Eye (tissue), 1 donor: Measurements from ENCODE around the gene AQP7.
"Not testable (repeated sequence)": the region's sequence is repeated elsewhere in the genome, so short reads cannot be mapped to it uniquely, and the experiment has no call there.

Experiments used
- DNase-seq: peaks from one replicate; pipeline ENCODE4 v3.0.0-alpha.2; 2015

AQP7 gene

DNA sequence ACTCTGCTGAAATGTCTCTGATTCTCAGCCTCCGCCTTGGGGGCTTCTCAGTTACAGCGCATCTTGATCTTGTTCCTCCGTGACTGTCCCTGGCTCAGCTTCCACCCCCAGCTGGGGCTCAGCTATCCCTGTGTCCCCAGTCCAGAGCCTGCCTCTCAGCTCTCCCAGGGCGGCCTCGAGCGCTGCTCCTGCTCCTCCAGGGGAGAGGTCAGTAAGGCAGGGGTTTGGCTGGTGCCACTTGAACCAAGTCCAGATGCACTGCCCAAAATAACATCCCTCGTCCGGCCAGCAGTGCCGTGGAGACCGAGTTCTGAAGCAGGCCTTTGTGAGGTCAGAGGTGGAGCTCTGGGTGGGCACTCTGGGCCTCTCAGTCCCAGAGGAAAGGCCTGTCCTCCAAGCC is at the start of gene AQP7:
Gene AQP7, minus strand, starts transcription at position 198 of the 400 bp plus-strand sequence. CDS start 1,306 bp downstream, outside the sequence.
- not testable (repeated sequence) for DNase-seq

DNA sequence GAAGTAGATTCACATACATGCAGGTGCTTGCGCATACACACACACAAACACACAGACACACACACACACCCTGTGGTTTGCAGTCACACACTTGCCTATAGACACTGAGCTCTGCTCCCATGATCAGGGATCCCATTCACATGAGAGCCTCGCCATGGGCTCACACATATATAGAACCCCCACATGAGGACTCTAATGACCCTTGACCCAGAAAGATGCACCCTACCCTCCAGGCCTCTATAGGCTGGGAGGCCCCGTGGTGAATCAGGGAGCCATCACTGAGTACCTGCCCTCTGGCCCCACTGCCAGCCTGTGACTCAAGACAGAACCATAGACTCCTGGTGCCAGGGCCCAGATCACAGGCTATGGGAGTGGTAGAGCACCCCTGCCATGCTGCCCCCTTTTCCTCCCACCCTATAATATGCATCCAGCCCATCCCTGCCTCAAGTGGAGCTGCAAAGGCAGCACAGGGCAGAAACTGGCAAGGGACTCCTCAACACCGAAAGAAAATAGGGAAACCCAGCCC is 48.3 kb upstream of the AQP7 start:
- no peak for DNase-seq

DNA sequence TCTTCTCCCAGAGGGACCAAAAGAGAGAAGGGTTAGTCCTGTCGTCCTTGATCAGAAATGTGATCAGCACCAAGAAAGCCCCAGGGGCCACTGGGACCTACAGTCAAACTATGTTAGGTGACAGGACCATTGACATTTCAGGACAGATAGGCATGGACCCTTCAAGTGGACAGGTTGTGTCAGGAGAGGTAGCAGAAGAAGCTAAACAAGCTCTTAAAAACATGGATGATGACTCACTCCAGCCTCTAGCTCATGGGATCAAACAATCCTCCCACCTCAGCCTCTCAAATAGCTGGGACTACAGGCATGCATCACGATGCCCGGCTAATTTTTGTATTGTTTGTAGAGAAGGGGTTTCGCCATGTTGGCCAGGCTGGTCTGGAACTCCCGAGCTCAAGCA is 47.3 kb upstream of the AQP7 start:
- no peak for DNase-seq

DNA sequence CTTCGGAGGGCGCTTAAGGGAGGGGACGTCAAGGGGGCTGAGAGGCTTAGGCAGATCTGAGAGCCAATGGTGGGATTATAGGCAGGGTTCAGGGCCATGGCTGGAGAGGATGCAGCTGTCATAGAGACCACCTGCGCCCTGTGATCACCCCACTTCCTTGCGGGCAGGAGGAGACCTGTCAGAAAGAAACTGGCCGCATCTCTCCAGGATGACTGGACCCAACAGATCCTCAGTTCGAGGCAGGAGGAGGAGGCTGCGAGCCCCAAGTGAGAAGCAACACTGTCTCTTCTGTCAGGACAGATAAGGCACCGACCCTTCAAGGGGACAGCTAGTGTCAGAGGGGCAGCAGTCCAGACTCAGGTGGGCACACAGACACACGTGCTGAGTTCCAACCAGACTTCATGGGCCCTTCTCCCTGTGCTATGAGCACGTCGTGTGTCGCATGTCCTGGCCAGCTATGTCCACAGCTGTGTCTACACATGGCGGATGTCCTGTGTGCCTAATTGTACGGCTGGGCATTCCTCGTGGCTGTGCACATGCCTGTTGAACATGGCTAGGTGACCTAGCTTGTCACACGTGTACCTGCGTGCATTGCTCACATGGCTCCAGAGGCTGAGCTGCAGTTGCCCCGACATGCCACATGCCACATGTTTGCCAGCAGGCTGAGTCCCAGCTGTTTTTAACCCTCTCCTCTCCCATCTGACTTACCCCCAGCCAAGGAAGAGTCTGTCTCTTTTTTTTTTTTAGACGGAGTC is 45.6 kb upstream of the AQP7 start:
- no peak for DNase-seq

DNA sequence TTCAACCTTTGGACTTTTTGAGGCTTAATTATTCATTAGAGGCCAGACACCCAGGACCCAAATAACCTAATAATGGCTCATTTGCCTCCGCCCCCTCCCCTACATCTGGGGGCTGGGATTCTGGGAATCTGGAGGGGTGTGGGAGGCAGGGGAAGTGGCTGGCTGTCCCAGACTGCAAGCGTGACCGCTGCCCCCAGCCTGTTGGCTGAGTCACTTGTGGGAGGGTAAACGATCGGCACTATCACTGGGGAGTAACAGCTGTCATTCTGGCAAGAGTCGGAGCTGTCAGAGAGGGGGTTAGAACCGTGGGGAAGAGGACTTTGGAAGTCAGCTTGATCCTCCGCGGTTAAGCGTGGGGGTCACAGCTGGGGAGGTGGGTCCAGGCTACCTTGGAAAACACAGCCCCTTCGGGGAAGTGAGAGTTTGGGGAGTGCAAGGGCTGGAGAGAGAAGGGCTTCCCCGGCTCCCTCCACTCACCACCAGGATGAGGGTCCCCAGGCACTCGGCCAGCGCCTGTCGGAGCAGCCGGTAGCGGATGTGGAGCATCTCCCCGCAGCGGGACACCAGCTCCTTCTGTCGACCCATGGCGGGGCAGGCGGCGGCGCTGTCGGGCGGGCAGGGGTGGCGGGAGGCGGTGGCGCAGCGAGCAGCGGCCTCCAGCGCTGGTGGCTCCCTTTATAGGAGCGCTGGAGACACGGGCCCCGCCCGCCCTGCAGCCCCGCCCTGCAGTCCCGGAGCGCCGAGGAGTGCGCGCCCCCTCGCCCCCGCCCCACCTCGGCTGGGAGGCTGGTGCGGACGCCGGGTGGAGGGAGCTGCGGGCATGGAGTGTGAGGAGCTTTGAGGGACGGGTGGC is 44.8 kb upstream of the AQP7 start, which contains the start of gene AQP3:
Gene AQP3, minus strand, starts transcription at position 648 of the 853 bp plus-strand sequence. Its CDS starts 63 bp downstream, at position 585.
- DNase-seq, result peak; percentile 84

DNA sequence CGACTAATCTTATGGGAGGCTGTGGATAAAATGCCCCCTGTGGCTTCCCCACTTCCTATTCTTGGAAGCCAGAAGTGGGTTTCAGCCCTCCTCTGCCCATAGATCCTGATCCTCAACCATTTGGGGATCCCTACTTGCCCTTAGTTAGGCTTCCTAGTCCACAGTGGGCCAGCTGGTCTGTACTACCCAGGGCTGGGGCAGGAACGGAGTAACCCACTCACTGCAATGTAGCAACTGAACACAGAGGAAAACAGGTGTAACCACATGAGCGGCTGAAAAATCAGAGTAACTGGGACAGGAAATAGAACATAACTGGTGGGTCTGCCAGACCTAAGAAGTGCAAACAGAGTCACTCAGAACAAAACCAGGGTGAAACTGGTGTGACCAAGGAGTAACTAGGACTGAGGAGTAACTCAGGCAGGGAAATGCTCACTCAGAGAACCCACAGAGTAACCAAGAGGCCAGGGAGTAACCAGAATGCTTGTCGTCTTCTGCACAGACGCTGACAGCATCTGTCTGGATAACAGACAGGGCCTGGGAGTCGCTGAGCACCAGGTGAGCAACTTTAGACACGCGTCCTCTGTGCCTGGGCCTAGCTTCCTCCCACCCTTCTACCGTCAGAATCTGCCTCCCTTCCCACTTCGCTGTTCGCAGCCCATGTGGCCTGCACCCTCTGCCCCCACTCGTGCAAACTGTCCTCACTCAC is 44.0 kb upstream of the AQP7 start:
- peak; percentile 21 for DNase-seq

DNA sequence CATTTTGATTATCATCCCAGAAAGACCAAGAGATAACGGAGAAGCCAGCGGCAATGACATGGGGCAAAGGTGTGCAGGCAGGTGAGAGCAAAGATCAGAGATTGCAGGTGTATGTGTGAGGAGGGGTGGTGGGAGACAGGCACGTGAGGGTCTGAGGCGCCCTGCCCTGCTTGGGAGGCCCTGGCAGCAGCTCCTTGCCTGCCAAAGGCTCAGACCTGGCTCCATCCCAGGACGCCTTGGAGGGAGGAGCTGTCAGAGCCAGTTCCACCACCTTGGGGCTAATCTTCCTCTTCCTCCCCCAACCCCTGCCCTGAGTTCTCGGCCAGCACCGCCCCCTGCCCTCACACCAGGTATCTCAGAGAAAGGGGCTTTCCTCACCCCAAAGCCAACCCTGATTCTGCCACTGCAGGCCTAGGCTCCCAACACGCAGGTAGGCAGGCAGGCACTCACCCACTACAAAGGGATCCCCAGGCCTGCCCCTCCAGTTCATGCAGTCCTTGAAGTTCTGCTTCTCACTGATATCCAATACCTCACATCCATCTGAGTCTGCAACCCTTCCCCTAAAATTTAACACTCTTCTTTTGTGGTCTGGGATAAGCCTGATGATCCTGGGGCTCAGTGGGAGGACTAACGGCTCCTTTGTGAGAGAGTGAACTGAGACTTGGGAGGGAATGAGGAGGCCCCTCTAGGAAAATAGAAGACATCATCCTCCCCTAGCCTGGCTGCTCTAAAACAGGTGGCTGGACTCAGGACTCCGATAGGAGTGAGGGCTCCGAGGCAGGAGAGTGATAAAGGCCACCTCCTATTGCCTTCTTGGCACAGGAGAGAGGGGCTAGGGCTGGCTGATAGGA is 43.2 kb upstream of the AQP7 start:
- peak; percentile 45 for DNase-seq

DNA sequence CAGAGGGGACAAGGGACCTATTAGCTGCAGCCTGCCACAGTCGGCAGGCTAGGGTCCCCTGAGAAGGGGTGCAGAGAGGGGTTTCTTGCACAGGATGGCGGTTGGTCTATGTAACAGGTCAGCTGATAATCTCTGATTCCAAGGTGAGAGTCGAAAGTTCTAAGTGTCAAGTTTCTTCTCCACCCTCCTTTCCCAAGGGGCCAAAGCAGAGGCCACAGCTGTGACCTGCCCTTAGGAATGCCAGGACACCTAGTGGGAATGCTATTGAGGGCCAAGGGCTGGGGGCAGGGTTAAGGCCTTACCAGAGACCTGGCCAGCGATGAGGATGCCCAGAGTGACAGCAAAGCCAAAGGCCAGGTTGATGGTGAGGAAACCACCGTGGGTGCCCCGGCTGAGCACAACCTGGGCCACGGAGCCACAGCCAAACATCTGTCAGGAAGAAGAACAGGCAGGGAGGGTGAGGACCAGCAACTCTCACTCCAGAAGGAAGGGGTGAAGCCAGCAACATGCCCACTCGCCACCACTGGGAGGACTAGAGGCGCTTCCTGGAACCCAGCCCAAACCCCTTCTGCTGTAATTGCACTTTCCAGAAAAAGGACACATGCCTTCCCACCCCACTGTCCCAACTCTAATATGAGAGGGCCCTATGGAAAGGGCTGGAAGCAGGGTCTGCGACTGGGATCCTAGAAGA is 41.2 kb upstream of the AQP7 start:
- DNase-seq, result no peak

DNA sequence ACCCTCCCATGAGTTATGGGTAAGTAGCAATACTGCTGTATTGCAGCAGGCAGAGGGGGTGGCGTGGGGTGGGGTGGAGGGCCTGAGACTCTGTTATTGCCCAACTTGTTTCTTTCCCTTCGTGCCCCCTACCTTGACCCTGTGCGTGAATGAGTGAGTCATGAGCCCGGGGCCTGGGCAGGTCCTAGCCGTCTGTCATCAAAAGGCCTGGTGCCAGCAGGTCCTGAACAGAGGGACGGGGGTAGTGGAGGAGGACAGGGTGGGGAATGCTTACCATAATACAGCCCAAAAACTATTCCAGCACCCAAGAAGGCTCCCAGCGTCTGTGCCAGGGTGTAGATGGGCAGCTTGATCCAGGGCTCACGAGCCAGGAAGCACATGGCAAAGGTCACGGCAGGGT is 40.7 kb upstream of the AQP7 start:
- DNase-seq, result no peak

DNA sequence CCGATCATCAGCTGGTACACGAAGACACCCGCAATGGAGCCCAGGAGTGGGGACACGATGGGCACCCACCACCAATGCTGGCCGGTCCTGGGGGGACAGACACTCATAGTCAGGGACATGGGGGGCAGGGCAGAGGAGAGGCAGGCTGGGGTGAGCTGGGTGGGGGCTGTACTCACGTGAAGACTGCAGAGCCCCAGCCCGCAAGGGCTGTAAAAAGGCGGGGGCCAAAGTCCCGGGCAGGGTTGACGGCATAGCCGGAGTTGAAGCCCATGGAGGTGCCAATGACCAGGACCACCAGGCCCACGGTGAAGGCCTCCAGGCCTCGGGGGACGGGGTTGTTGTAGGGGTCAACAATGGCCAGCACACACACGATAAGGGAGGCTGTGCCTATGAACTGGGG is 39.8 kb upstream of the AQP7 start:
- no peak for DNase-seq

DNA sequence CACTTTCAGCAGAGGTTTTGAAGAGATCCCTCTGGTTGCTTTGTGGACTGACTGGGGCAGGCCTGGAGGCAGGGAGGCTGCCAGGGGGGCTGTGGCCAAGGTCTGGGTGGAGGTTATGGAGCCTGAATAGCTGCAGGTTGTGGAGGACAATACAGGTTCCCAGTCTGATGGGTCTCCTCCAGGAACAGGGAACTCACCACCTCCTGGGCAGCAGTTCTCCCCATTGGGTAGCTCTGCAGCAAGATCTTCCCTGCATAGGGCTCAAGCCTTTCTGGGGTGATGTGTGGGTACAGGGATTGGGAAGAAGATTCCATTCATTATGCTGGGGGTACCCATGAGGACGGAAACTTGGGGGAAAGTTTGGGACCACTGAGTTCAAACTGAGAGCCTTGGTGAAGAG is 38.2 kb upstream of the AQP7 start:
- no peak for DNase-seq

DNA sequence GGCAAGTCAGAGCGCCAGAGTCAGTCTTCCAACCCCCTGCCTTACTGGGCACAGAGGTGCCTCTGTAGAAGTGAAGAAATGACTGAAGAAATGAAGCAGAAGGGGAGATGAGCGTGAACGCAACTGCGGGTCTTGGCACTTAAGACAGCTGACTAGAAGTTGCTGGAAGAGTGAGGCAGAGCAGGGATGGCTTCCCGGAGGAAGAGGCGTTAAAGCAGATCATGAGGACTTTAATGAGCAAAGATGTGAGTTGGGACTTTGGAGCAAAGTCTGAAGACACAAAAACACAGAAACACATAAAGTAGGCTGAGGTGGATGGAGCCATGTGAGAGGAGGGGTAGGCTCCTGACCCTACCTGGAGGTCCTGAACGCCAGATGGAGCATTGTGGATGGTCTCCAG is 37.8 kb upstream of the AQP7 start:
- no peak for DNase-seq

DNA sequence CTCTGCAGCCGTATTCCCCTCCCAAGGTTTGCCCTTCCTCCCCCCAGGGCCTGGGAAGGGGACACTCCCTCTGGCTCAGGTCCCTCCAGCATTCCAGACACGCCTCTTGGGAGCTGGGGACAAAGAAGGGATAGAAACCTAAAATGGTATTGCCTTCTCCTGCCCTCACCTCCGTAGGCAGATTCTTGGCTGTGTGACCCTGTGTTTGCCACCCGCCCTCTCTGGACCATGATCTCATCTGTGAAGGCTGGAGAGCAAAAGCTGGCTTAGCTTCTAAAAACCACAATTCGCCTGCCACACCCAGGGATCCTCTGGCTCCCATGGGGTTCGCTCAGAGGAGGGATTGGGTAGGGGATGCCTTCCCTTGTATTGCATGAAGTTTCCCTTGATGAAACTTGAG is 37.4 kb upstream of the AQP7 start:
- DNase-seq, result no peak

DNA sequence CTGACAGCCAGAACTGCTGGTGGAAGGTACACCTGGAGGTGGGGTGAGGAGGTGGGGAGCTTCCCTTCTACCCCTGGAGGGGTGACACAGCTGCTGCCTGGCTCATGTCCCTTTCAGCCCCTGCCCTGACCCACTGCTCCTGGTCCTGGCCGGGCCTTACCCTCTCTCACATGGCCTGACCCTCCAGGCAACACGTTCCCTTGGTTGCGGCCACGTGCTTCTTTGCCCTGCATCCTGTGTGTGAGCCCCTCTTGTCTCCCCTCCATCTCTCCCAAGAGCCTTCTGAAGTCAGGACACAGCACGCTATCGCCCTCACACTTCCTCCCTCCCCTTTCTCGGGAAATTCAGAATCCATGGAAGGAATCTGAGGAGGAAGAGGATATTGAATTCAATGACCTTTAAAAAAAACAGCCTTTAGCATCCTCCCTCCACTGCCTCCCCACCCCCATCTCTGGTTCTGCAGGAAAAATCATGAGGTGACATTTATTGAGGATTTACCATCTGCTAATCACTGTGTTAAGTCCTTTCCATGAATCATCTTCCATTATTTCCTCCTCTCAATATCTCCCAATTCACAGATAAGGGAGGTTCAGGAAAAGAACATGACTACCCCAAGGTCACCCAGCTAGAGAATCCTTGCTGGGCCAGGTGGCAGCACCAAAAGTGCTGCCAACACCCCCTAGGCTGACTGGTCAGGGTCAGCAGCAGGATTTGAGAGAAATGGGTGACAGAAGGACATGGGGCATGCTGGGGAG is 36.7 kb upstream of the AQP7 start:
- no peak for DNase-seq

DNA sequence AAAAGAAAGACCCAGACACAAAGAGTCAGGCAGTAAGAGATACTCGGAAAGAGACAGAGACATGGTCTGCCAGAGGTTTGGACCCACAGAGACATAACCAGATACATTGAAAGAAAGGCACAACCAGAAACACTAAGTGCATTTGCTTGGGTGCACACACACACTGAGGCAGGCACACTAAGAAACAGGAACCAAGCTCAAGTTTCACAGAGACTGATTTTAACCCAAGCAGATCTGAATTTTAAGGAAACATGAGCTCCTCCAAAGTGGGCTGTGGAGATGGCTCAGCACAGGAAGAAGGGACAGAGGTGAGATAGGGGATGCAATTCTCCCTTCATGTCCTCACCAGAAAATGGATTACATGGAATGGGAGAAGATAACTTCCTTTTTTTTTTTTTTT is 35.5 kb upstream of the AQP7 start:
- DNase-seq, result no peak

DNA sequence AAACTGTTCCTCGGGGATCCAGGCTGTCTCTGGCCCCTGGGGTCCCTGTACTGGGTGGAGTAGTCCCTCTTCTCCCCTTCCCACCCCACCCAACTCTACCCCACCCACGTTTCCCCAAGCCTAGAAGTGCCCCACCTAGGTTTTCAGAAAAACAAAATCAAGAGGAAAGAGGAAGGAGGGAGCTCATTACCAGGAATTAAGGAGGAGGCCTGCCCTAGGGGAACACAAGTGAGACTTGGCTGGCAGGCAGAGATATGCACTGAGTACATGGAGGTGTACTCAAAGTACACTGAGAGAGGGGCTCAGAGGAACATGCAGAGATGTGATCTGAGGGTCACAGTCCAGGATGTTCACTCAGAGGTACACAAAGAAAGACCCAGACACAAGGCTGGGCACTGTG is 34.8 kb upstream of the AQP7 start:
- DNase-seq, result no peak

DNA sequence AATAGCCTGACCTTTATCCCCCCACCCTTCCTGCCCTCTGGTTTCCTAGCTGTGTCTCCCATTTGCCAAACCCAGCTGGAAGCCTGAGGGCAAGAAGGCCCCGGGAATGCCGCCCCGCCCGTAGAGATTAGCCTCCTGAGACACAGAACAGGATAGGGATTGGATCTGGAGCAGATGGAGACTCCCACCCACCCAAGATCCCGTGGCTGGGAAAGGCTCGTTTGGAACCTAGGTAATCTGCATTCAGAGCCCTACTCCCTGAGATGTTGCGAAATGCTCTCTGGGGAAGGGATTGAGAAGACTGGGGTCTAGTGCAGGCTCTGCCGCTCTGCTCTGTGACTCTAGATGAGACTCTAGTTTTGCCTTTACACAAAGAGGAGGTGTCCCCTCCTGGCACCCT is 34.1 kb upstream of the AQP7 start:
- DNase-seq, result no peak

DNA sequence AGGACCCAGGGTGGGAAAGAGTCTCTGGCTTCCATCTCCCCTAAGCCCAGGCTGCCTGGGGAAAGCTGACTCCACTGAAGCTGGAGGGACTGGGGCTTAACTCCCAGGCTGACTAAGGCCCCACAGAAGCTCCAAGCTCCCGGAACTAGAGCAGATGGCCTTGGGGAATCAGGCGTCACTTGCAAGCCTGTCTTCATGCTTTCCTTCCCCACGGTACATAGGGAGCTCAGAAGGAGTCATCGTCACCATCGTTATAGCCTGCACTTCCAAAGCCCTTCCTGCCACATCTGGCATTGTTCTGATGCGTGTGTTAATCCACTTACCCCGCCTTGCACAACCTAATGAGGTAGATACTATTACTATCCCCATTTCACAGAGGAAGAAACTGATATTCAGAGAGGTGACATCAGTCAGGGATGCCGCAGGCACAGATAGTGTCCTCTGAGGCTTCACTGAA is 33.5 kb upstream of the AQP7 start:
- no peak for DNase-seq

DNA sequence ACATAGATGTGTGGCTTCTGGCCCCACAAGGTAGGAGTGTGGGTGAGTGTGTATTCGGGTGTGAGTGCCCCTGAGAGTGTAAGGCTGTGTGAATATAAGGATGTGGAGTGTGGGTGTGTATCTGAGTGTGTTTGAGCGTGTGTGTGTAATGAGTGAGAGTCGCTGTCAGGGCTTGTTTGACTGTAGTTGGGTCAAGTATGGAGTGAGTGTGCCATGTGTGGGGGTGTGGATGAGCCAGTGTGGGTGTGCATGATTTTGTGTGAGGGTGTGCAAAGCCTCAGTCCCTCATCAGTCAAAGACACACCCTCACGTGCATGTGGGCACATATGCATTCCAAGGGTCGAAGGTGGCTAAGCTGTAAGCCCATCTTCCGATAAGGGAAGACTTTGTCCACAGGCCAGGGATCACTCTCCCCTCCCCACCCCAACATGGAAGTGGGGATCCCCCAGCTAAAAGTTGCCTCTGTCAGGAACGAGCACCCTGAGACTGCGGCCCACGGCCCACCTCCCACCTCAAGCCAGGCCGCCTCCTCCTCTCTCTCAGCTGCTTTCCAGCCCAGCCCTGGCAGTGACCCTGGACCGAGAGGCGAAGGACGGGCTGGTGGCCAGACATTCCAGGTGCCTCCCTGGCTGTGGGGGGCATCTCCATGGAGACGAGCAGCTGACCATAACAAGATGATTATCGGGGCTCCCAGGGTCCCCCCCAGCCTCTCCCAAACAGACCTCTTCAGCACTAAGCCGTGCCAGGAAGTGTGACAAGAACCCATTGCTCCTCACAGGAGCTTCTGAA is 32.1 kb upstream of the AQP7 start:
- DNase-seq, result no peak

DNA sequence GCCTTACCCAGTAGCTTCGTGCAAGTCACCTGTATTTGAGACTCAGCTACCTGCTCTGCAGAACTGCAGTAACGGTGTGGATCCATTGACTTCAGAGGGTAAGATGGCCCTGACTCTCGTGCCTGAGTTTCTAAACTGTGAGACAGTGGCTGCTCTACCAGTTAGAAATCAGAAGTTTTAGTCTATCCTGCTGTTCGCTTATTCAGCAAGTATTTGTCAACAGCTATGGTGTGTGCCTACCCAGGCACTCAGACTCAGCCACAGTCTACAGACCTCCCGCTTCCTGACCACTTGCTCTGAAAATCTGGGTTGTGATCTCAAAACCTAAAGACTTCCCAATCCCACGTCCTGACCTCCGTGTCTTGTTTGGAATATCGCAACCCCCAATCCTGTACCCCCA is 31.5 kb upstream of the AQP7 start:
- no peak for DNase-seq
